Epithelial cell of proximal tubule (primary cell): Measurements from ENCODE around the gene CACNA2D2. TPM values are rescaled to one million over a fixed set of nuclear protein-coding genes. Genes with fewer than 3 reads are reported as not detected.

Experiments
- DNase-seq: peaks from one replicate; pipeline ENCODE4 v3.0.0-alpha.2; 2011; ENCODE audit warnings: low read depth
- H3K4me3 ChIP-seq: 2 replicates; pipeline ENCODE4 v1.5.1; 2011; ENCODE audit warnings: low read depth, mild to moderate bottlenecking, low read length
- total RNA-seq: library from RNA; depleted of rRNA; stranded (reverse); fragments of >200 nt; gene quantifications from 2 replicates; pipeline ENCODE4 v1.2.3, GENCODE V29; 2015
- TF ChIP-seq, protein P1 (sequence below): conservative IDR thresholded peaks from 2 replicates; pipeline ENCODE4 v1.5.1; 2012; ENCODE audit warnings: low read depth, mild to moderate bottlenecking, low read length

CACNA2D2 gene
- total RNA-seq, 1 donor from 2014 or later = not detected

DNA sequence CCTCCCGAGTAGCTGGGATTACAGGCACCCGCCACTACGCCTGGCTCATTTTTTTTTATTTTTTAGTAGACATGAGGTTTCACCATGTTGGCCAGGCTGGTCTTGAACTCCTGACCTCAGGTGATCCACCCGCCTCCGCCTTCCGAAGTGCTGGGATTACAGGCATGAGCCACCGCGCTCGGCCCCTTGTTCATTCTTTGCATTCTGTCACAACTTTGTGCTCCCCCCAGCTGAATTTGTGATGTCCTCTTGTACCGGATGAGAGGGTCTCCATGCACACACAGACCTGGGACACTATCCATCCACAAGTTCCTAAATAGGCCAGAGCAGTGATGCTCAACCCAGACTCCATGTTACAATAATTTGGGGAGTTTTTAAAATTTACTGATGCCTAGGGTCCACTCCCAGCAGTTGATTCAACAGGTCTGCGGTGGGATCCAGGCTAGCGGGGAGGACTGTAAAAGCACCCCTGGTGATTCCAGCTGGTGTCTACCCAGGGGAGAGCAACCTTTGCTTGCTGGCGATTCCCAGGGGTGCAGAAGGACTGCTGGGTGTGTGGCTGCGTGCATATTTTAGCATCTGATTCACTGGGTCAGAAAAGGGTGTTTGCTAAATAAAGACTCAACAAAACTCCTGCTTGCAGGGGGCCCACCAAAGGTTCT lies 163.8 kb downstream of the CACNA2D2 start:
- no peak for DNase-seq
- H3K4me3 ChIP-seq = no peak overlapping the region
- TF ChIP-seq, protein P1, sequence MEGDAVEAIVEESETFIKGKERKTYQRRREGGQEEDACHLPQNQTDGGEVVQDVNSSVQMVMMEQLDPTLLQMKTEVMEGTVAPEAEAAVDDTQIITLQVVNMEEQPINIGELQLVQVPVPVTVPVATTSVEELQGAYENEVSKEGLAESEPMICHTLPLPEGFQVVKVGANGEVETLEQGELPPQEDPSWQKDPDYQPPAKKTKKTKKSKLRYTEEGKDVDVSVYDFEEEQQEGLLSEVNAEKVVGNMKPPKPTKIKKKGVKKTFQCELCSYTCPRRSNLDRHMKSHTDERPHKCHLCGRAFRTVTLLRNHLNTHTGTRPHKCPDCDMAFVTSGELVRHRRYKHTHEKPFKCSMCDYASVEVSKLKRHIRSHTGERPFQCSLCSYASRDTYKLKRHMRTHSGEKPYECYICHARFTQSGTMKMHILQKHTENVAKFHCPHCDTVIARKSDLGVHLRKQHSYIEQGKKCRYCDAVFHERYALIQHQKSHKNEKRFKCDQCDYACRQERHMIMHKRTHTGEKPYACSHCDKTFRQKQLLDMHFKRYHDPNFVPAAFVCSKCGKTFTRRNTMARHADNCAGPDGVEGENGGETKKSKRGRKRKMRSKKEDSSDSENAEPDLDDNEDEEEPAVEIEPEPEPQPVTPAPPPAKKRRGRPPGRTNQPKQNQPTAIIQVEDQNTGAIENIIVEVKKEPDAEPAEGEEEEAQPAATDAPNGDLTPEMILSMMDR = no peak

DNA sequence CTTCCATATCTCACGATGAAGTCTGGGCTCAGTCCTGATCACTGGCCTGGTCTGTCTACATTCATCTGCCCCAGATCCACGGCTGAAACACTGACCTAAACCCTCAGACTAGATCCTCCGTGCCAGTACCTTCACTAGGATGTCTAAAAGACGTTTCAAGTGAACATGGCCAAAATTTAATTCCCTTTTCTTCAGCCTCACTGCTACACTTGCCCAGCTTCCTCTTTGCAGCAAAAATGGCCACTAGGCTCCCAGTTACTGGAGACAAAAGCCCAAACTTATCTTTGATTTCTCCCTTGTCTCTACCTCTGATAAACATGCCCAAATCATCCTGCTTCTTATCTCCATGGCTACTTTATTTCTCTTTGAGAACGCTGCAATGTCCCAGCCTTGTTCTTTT lies 164.5 kb downstream of the CACNA2D2 start:
- H3K4me3 ChIP-seq = no peak overlapping the region

DNA sequence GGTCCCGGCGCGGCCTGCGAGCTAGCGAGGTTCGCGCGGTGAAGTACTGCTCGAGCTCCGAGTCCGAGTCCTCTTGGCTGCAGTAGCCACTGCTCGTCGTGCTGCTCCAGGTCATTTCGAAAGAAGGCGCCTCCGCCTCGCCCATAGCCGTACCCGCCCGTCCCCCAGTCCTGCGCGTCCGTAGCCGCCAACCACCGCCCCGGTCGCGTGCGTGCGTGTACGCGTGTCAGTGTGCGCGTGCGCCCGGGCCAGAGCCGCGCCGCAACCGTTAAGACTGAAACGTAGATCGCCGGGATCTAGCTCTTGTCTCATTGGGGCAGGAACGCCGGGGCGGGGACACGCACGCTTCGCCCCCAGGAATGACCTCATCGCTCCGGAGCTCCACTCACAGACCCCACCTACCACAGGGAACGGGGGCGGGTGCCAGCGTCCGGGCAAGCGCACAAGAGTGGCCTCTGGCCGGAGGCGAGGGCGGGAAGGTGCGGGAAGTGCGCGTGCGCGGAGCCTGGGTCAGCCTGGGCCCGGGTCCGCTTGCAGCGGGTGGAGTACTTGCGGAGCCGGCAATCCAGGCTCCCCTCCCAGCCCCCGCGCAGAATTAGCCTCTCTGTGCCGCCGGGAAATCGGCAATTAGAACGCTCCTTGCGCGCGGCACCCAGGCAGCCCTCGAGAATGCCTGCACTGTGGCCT lies 166.1 kb downstream of the CACNA2D2 start:
- peak; percentile 81 for DNase-seq
- TF ChIP-seq, protein P1 = no peak
- peak overlapping the region; percentile 95 for H3K4me3 ChIP-seq

More for the DNA sequence above, 164.5 kb downstream of the CACNA2D2 start:
- TF ChIP-seq, protein P1 = no peak
- DNase-seq = no peak

DNA sequence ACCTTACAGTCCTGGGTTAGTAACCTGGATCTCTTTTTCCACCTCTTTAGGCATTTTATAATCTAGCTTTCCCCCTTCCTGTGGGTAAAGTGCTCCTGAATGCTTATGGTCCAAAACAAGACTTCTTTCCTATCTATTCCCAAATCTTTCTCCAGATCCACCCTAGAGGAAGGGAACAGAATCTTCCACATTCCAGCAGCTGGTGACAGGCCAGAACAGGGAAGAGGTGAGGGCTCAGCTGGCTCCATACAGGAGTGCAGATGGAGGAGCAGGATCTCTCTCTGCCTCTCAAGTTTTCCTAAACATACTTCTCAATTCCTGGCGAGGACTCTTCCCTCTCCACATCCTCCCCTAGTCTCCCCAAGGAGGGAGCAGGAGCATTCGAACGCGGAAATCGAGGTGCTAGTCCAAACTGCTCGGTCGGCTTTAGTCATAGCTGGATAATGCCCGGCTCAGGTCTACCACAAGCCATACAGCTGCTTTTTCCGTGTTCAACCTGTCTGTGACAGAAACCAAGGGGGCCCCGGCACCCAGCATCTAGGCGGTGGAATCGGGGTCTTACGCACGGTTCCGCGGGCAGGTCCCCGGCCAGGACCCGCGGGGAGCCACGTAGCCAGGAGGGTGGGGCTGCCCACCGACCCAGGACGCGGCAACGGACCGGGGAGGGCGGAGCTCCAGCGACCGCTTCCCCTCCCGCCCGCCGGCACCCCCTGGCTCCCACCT lies 166.8 kb downstream of the CACNA2D2 start:
- TF ChIP-seq, protein P1 = no peak
- DNase-seq = no peak
- peak overlapping the region; percentile 95 for H3K4me3 ChIP-seq

DNA sequence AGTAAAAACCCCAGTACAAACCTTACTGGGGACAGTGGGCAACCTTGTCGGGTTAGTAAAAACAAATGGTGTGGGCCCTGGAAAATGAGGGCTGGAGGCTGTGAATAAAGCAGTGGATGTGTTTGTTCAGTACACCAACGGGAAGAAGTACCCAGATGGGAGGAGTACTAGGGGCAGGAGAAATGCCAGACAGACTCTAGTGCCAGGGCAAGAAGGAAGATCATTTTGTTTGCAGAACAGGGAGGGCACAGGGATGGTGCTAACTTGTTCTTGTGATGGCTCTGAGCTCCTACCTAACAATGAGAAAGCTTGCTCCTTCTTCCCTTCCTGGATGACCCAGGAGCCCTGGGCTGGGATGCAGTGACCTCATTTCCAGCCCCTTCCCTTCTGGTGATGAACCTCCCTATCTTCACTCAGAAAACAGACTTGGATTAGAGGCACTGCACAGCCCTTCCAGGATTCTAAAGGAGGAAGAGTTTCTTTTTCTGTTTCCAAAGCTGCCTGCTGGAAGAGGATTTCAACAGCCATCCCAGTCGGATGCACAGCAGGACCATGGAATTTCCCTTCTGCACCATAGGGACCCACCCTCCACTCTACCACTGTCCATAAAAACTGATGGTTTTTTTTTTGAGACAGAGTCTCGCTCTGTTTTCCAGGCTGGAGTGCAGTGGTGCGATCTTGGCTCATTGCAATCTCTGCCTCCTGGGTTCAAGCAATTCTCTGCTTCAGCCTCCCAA lies 168.9 kb downstream of the CACNA2D2 start:
- TF ChIP-seq, protein P1 = no peak
- H3K4me3 ChIP-seq = no peak overlapping the region
- DNase-seq = no peak

DNA sequence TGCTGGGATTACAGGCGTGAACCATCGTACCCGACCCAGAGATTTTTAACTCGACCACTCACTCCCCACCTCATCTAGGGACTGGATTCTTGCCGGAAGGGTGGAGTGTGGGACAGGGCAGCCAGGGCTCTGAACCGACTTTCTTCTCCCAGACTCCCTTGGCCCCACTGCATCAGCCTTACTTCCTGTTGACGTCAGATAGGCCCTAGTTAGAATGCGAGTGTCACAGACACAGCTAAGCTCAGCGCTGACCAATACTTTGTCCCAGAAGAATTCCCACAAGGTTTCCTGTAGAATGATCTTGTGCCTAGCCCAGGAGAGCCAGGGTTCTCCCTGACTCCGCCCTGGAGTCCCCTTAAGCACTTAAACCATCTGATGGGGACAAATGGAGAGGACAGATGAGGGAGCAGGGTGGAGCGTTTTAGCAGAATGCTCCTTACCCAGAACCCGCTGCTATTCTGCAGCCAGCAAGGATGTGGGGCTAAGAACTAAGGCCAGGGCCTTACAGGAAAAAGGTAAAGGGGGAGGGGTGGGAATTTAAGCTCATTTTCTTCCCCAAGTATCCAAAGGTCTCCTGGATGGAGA lies 169.6 kb downstream of the CACNA2D2 start:
- TF ChIP-seq, protein P1 = no peak
- H3K4me3 ChIP-seq = no peak overlapping the region
- no peak for DNase-seq
